ENCODE measurements around the gene MT4. TPM values are rescaled to one million over a fixed set of nuclear protein-coding genes. Genes with fewer than 3 reads are reported as not detected.

The MT4 gene
- total RNA-seq, 2 donors from 2014 or later = not detected

DNA sequence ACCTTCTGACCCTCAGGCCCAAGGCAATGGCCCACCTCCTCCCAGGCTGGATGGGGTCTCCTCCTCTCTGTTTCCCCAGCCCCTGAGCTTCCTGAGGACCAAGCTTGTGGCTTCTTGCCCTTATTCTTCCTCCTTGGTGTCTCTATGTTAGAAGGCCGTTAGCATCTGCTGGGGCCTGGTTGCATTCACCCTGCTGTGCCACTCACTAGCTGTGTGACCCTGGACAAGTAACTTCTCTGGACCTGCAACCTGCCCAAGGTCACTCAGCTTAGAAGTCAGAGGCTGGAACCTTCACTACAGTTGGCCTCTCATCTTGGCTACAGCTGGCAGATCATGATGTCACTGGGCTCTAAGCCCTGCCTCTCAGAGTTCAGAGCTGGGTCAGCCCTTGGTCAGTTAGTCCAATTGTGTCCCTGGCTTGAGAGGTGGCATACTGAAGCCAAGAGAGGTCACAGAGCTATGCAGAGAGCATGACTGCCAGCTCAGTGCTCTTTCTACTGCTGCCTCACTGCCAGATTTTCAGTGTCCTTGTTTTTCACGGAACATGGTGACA is 46.5 kb downstream of the MT4 start:
- peak; percentile 80 for DNase-seq
- intact Hi-C loops (cut with DNase I) = loop anchor here in 1 of 2 donors (2.0 kb wide), 1 partner anchor 71 kb away; the partner anchor contains the start of gene MT1X
- ATAC-seq = peak; percentile 27 to 56

DNA sequence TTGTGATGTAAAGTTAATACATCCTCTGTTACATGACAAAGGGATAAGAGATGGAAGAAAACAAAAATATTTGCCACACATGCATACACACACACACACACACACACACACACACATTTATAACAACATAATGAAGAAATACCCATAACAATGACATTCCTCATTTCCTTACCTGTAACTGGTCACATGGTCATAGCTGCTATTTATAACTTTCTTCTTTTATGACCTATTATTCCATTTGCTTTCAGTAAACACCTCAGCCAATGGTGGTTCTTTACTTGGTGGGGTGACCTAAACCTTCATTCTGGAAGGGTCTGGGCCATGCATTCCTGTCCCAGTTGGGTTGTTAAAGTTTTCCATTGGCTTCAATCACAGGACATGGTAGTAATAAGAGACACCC is 48.8 kb downstream of the MT4 start:
- intact Hi-C loops (cut with DNase I) = no loop called here
- ATAC-seq = no peak
- DNase-seq = no peak

DNA sequence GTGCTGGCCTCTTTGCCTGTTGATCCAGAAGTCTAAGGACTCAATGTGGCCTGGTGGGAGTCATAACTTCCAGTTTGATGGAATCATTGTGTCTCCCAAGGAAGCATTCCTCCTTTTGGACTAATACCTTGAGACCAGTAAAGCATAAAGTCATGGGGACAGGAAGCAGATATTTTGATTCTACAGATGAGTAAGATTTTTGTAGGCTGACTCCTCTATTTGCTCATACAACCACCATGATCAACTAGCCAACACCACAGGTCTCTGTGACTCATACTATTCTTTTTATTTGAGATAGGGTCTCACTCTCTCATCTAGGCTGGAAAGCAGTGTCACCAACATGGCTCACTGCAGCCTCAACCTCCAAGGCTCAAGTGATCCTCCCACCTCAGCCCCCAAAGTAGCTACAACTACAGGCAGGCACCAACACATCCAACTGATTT is 49.7 kb downstream of the MT4 start:
- DNase-seq (no peak), ATAC-seq (no peak)
- intact Hi-C loops (cut with DNase I) = no loop called here

DNA sequence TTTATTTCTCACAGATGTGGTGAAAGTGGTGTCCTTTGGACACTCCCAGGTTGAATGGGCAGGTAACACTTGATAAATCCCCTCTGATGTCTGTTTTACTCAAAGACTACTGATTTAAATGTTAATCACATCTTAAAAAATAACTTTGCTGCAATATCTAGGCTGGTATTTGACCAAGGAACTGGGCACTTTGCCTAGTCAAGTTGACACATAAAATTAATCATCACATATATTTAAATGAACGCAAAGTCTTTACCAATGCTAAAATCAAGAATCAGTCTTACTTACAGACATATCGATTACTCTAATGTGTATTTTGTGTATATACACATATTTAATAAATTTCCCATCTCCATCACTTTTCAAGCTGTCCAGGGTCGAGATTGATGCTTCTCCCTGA is 50.5 kb downstream of the MT4 start:
- DNase-seq = no peak
- ATAC-seq = no peak
- intact Hi-C loops (cut with DNase I) = no loop called here

DNA sequence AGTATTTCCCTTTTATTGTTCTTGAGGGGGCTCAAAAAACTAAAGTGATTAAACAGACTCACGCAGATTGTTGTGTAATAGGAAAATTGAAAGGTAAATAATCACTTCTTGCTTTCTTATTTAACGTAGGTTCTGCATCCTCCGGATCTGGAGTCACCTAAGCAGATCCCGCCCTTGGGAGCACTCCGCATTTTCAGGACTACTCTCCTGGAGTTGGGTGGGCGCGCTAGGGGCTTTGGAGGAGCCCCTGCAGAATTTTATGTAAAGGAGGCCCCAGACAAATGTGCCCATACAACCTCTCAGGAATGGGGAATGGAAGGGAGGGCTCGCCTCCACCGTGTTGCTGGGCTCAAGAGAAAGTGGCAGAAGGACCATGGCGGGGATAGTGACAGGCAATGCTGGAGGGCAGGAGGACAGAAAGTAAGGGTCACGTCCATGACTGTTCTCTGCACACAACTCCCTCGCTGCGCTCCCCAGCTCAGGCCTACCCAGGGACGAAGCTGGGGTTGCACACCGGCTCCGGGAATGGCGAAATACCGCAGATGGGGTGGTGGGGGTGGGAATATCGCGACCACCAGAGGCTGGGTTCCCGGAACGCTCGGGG is 51.8 kb downstream of the MT4 start:
- peak; percentile 11 to 16 for ATAC-seq
- intact Hi-C loops (cut with DNase I) = no loop called here
- DNase-seq = no peak

DNA sequence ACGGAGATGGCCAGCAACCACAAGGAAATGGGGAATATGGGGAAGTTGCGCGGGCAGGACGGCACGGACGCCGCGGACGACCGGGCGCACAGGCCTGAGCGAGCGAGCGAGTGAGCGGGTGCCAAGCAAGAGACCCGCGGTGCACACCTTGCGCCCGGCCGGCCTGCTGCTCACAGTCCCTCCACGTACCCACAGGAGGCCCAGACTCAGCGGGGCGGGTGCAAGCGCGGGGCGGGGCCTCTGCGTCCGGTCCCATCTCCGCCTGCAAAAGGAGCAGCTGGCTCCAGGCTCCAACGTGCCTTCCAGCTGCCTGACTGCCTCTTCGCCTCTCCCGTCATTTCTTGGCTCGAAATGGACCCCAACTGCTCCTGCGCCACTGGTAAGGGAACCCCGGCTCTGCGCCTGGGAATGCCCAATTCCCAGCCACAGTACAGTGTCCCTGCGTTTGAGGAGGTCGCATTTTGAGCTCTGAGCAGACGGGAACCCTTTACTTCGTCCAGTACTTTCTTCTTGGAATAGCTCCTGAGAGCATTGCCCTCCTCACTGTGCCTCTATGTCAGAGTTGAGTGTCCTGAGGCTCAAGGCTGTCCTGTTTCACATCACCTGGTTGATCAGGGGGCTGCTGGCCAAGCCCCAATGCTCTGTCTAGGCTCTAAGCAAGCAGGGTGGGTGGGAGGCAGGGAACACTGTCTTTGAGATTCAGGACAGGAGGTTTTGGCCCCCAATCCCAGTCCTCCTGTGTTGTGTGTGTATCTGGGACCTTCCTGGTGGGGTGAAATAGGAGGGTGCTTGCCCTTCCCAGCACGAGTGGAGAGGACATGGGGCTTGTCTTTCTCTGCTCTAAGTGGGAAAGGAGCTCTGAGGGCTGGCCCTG is 52.6 kb downstream of the MT4 start:
- DNase-seq (peak; percentile 88), ATAC-seq (peak; percentile 96 to 98)
- intact Hi-C loops (cut with DNase I) = no loop called here

DNA sequence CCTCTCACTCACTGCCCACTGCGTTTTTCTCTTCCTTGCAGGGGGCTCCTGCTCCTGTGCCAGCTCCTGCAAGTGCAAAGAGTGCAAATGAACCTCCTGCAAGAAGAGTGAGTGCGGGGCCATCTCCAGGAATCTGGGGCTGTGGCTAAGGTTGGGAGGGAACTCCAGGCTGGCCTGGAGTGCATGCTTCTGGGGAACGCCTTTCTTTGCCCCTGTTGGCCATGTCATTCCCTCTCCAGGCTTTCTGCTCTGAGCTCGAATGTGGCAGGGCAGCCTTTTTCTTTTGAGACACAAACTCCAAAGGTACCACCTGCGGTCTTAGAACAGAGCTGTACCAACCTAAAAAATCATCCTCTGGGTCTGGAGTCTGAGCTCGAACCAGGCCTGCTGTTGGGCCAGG is 53.3 kb downstream of the MT4 start:
- intact Hi-C loops (cut with DNase I) = no loop called here

More for the DNA sequence above, 53.3 kb downstream of the MT4 start:
- DNase-seq (no peak), ATAC-seq (no peak)

Other genes starting within 250 kb of the MT4 start
- 10 to 100 TPM; 78.6 to 94.4 TPM for gene AMFR, start 139.5 kb upstream of the MT4 start, total RNA-seq
- 10 to 100 TPM; 66.2 to 77.8 TPM for gene NUDT21, start 113.7 kb upstream of the MT4 start, total RNA-seq
- 10 to 100 TPM; 22.6 to 40.1 TPM for gene OGFOD1, start 113.5 kb upstream of the MT4 start, total RNA-seq
- 10 to 100 TPM; 39.4 to 55.0 TPM for gene BBS2, start 45.0 kb upstream of the MT4 start, total RNA-seq
- gene MT3, start 24.5 kb downstream of the MT4 start, total RNA-seq = 10 to 100 TPM in 1 of 2 donors, 1 to 10 TPM in 1; 8.2 to 11.5 TPM
- 100 to 1,000 TPM; 147 to 411 TPM for gene MT2A, start 43.5 kb downstream of the MT4 start, total RNA-seq
- 100 to 1,000 TPM in 1 of 2 donors, 10 to 100 TPM in 1; 84.7 to 114 TPM for gene MT1E, start 60.7 kb downstream of the MT4 start, total RNA-seq
- gene MT1M, start 67.6 kb downstream of the MT4 start, total RNA-seq = 10 to 100 TPM; 15.2 to 50.8 TPM
- gene MT1A, start 73.6 kb downstream of the MT4 start, total RNA-seq = 100 to 1,000 TPM in 1 of 2 donors, 10 to 100 TPM in 1; 19.0 to 104 TPM
- not detected for gene MT1B, start 86.8 kb downstream of the MT4 start, total RNA-seq
- gene MT1F, start 92.9 kb downstream of the MT4 start, total RNA-seq = 1 to 10 TPM; 6.7 to 7.9 TPM
- gene MT1G, start 103.0 kb downstream of the MT4 start, total RNA-seq = 1 to 10 TPM; 3.6 to 5.1 TPM
- gene MT1H, start 104.7 kb downstream of the MT4 start, total RNA-seq = not detected
- 100 to 1,000 TPM; 104 to 336 TPM for gene MT1X, start 117.4 kb downstream of the MT4 start, total RNA-seq
- gene NUP93, start 165.1 kb downstream of the MT4 start, total RNA-seq = 10 to 100 TPM; 29.9 to 38.6 TPM

Measured in left cardiac atrium (tissue), 4 donors.